Esophagus squamous epithelium (tissue), 4 donors: Measurements from ENCODE around the gene VPS4B.

ENCODE experiments used
- POLR2A ChIP-seq, 4 donors: fragments of 450-650 bp; IDR thresholded peaks; one replicate each; pipeline ENCODE4 v1.6.1; 2017; ENCODE audit warnings: antibody characterized with exemption in 4 of 4, mild to moderate bottlenecking in 4 of 4, moderate library complexity in 3 of 4
- TF ChIP-seq, protein P1 (sequence below), 6 experiments: fragments of 450-650 bp in 4 of 6; fragments of 200-600 bp in 2 of 6; sonication (generic) in 2 of 6; IDR thresholded peaks; one replicate each; pipeline ENCODE4 v1.5.1; 2016 to 2019; ENCODE audit warnings: antibody characterized with exemption in 6 of 6, mild to moderate bottlenecking in 4 of 6, moderate library complexity in 4 of 6

DNA sequence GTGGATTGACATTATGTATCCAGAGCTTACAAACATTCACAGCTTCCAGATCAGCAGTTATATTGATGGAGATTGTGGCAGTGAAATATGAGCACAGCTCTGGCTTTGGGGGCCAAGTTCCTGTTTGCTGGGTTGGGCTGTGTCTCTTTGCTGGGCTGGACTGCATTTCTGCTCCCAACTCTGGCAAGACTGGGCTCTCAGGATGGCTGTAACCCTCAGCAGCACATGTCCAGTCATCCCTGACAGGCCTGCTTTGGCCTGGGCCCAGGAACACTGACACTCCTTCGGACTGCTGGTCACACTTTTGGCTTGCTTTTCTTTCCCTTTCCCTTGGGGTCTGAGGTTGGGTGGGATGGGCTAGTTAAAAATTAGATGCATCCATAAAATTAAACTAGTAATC is 17.9 kb upstream of the VPS4B start:
- TF ChIP-seq, protein P1, sequence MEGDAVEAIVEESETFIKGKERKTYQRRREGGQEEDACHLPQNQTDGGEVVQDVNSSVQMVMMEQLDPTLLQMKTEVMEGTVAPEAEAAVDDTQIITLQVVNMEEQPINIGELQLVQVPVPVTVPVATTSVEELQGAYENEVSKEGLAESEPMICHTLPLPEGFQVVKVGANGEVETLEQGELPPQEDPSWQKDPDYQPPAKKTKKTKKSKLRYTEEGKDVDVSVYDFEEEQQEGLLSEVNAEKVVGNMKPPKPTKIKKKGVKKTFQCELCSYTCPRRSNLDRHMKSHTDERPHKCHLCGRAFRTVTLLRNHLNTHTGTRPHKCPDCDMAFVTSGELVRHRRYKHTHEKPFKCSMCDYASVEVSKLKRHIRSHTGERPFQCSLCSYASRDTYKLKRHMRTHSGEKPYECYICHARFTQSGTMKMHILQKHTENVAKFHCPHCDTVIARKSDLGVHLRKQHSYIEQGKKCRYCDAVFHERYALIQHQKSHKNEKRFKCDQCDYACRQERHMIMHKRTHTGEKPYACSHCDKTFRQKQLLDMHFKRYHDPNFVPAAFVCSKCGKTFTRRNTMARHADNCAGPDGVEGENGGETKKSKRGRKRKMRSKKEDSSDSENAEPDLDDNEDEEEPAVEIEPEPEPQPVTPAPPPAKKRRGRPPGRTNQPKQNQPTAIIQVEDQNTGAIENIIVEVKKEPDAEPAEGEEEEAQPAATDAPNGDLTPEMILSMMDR (IDR thresholded peaks at IDR 0.05) = no peak
- no peak for TF ChIP-seq POLR2A (IDR thresholded peaks at IDR 0.05)
